ENCODE measurements around the gene SGMS1.
A peak's percentile ranks its signal among the peaks of the same experiment; 100 is the strongest.
"Not testable (repeated sequence)": the region's sequence is repeated elsewhere in the genome, so short reads cannot be mapped to it uniquely, and the experiment has no call there.

Gene SGMS1

GRCh38 chr10:50659865-50660730 is 36.3 kb upstream of the SGMS1 start:
- H3K9me3 ChIP-seq (ENCODE audit: low read length); H3K27me3 ChIP-seq (ENCODE audit: insufficient read depth, low read length); H3K27ac ChIP-seq (ENCODE audit: low read depth, low read length, poor library complexity, severe bottlenecking); H3K9ac ChIP-seq (ENCODE audit: low read length); H2AFZ ChIP-seq (ENCODE audit: low read length); H4K20me1 ChIP-seq (ENCODE audit: insufficient read depth, low read length); H3K79me2 ChIP-seq (ENCODE audit: insufficient read depth, low read length); H3K4me1 ChIP-seq (ENCODE audit: insufficient read depth, low read length, severe bottlenecking); H3K36me3 ChIP-seq (ENCODE audit: insufficient read depth, low read length); H3K9me2 ChIP-seq (ENCODE audit: low read depth, low read length); H3F3A ChIP-seq (ENCODE audit: insufficient read depth, low read length): not testable (repeated sequence)
- peak overlapping the region; percentile 41 for H3K4me3 ChIP-seq (ENCODE audit: low read depth, low read length, poor library complexity, severe bottlenecking)
- TF ChIP-seq CTCF (IDR thresholded peaks at IDR 0.05; ENCODE audit: low read length): peak; percentile 47; the same call in 1 of the 2 replicates
- H3K4me2 ChIP-seq (ENCODE audit: low read length): peak overlapping the region; percentile 51; the same call in 1 of the 2 replicates

- H3F3A ChIP-seq (ENCODE audit: insufficient read depth, low read length); H3K27me3 ChIP-seq (ENCODE audit: insufficient read depth, low read length); H3K79me2 ChIP-seq (ENCODE audit: insufficient read depth, low read length); H3K9me2 ChIP-seq (ENCODE audit: low read depth, low read length); H3K27ac ChIP-seq (ENCODE audit: low read depth, low read length, poor library complexity, severe bottlenecking); H4K20me1 ChIP-seq (ENCODE audit: insufficient read depth, low read length); H3K4me1 ChIP-seq (ENCODE audit: insufficient read depth, low read length, severe bottlenecking); H3K36me3 ChIP-seq (ENCODE audit: insufficient read depth, low read length); H3K9me3 ChIP-seq (ENCODE audit: low read length); H2AFZ ChIP-seq (ENCODE audit: low read length); H3K4me2 ChIP-seq (ENCODE audit: low read length); H3K9ac ChIP-seq (ENCODE audit: low read length): not testable (repeated sequence)
- peak overlapping the region; percentile 41 for H3K4me3 ChIP-seq (ENCODE audit: low read depth, low read length, poor library complexity, severe bottlenecking)
These were observed 35.5 kb upstream of the SGMS1 start for GRCh38 chr10:50659016-50659864.

GRCh38 chr10:50658165-50658564 is 34.4 kb upstream of the SGMS1 start:
- Histone ChIP-seq H3K4me1 (ENCODE audit: insufficient read depth, low read length, severe bottlenecking) (peaks cover 6% of the 10 kb centered on the region), H3K9ac (ENCODE audit: low read length) (no peak overlapping the region), H3K79me2 (ENCODE audit: insufficient read depth, low read length) (no peaks in the 10 kb centered on the region), H3K36me3 (ENCODE audit: insufficient read depth, low read length) (no peaks in the 10 kb centered on the region), H2AFZ (ENCODE audit: low read length) (no peak overlapping the region), H3K9me3 (ENCODE audit: low read length) (no peaks in the 10 kb centered on the region), H3K4me3 (ENCODE audit: low read depth, low read length, poor library complexity, severe bottlenecking) (no peak overlapping the region), H3K27ac (ENCODE audit: low read depth, low read length, poor library complexity, severe bottlenecking) (no peak overlapping the region), H4K20me1 (ENCODE audit: insufficient read depth, low read length) (no peaks in the 10 kb centered on the region), H3K4me2 (ENCODE audit: low read length) (no peak overlapping the region), H3F3A (ENCODE audit: insufficient read depth, low read length) (no peaks in the 10 kb centered on the region), H3K9me2 (ENCODE audit: low read depth, low read length) (no peaks in the 10 kb centered on the region), H3K27me3 (ENCODE audit: insufficient read depth, low read length) (no peaks in the 10 kb centered on the region)
- TF ChIP-seq EZH2 (IDR thresholded peaks at IDR 0.05; ENCODE audit: borderline replicate concordance, low read length): no peak
- TF ChIP-seq CTCF (IDR thresholded peaks at IDR 0.05; ENCODE audit: low read length): no peak

Measured in OCI-LY1 (cell line).